ENCODE data around the gene NUDT14.

DNA sequence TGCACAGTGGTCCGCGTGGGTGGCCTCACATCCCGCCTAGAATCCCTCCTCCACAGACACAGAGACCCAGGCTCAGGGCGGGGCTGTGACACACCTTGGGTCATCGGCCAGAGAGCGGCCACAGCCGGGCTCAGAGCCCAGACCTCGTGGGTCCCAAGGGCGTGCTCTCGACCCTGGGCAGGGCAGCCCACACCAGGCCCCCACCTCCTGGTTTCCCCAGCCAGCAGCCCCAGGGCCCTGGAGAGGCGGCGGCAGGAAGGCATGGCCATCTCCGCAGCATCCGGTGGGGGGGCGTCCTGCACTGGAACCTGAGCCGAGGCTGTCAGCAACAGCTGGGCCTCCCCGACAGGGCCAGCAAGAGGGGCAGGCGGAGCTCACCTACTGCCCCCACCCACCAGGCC lies 27.8 kb downstream of the NUDT14 start:
- TF ChIP-seq, protein P1, sequence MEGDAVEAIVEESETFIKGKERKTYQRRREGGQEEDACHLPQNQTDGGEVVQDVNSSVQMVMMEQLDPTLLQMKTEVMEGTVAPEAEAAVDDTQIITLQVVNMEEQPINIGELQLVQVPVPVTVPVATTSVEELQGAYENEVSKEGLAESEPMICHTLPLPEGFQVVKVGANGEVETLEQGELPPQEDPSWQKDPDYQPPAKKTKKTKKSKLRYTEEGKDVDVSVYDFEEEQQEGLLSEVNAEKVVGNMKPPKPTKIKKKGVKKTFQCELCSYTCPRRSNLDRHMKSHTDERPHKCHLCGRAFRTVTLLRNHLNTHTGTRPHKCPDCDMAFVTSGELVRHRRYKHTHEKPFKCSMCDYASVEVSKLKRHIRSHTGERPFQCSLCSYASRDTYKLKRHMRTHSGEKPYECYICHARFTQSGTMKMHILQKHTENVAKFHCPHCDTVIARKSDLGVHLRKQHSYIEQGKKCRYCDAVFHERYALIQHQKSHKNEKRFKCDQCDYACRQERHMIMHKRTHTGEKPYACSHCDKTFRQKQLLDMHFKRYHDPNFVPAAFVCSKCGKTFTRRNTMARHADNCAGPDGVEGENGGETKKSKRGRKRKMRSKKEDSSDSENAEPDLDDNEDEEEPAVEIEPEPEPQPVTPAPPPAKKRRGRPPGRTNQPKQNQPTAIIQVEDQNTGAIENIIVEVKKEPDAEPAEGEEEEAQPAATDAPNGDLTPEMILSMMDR (IDR thresholded peaks at IDR 0.05; ENCODE audit: control extremely low read depth in 1 of 3, insufficient read depth in 1 of 3, low read depth in 1 of 3, low read length in 3 of 3) = no peak
- no peak for TF ChIP-seq GABPA (IDR thresholded peaks at IDR 0.05; ENCODE audit: borderline replicate concordance, insufficient read depth, low read length)
